PFSK-1 (cell line): Measurements from ENCODE around the gene ADGRG2.

Experiments used
- FOXP2 ChIP-seq: optimal IDR thresholded peaks from 2 replicates; pipeline ENCODE3; 2011; ENCODE audit warnings: borderline replicate concordance, control low read depth, inconsistent platforms; ENCODE audit not compliant: insufficient read depth; ENCODE audit errors: extremely low read length, extremely low read depth
- POLR2AphosphoS5 ChIP-seq: IDR thresholded peaks from 2 replicates; pipeline ENCODE4 v1.6.1; 2012; ENCODE audit warnings: low read depth, mild to moderate bottlenecking, control low read depth, low read length, moderate library complexity
- SIN3A ChIP-seq: IDR thresholded peaks from 2 replicates; pipeline ENCODE4 v1.6.1; 2012; ENCODE audit warnings: mild to moderate bottlenecking, low read length, moderate library complexity, borderline replicate concordance; ENCODE audit not compliant: insufficient read depth
- TAF1 ChIP-seq: IDR thresholded peaks from 2 replicates; pipeline ENCODE4 v1.6.1; 2012; ENCODE audit warnings: low read length, control low read depth, borderline replicate concordance; ENCODE audit not compliant: insufficient read depth
- TF ChIP-seq, protein P1 (sequence below), 2 experiments: IDR thresholded peaks; 2 replicates each; pipeline versions ENCODE4 v1.6.1 to v1.8.0; 2011 to 2012; ENCODE audit warnings: low read depth in 2 of 2, low read length in 2 of 2, control low read depth in 1 of 2, inconsistent platforms in 1 of 2, mild to moderate bottlenecking in 1 of 2, moderate library complexity in 1 of 2; ENCODE audit not compliant: insufficient read depth in 1 of 2

ADGRG2 gene

DNA sequence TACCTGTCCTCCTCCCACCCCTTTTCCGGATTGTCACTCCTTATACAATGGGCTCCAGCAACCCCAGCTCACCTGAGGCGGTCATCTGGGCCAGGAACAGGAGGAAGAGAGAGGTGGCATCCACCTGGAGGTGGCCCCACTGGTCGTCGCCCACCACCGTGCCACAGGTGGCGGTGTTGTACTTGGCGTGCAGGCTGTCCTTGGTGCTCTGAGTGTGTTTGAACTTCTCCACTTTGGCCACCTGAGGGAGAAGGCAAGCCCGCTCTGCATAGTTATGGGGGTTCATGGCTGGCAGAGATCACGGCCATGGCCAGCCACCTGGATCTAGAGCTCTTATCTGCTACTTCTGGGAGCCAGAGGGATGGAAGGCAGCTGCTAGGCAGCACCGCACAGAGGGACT is 171.2 kb downstream of the ADGRG2 start:
- TF ChIP-seq, protein P1, sequence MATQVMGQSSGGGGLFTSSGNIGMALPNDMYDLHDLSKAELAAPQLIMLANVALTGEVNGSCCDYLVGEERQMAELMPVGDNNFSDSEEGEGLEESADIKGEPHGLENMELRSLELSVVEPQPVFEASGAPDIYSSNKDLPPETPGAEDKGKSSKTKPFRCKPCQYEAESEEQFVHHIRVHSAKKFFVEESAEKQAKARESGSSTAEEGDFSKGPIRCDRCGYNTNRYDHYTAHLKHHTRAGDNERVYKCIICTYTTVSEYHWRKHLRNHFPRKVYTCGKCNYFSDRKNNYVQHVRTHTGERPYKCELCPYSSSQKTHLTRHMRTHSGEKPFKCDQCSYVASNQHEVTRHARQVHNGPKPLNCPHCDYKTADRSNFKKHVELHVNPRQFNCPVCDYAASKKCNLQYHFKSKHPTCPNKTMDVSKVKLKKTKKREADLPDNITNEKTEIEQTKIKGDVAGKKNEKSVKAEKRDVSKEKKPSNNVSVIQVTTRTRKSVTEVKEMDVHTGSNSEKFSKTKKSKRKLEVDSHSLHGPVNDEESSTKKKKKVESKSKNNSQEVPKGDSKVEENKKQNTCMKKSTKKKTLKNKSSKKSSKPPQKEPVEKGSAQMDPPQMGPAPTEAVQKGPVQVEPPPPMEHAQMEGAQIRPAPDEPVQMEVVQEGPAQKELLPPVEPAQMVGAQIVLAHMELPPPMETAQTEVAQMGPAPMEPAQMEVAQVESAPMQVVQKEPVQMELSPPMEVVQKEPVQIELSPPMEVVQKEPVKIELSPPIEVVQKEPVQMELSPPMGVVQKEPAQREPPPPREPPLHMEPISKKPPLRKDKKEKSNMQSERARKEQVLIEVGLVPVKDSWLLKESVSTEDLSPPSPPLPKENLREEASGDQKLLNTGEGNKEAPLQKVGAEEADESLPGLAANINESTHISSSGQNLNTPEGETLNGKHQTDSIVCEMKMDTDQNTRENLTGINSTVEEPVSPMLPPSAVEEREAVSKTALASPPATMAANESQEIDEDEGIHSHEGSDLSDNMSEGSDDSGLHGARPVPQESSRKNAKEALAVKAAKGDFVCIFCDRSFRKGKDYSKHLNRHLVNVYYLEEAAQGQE (IDR thresholded peaks at IDR 0.05; ENCODE audit: insufficient read depth in 1 of 2, low read depth in 2 of 2, low read length in 2 of 2), result no peak
- TF ChIP-seq FOXP2, result no peak

DNA sequence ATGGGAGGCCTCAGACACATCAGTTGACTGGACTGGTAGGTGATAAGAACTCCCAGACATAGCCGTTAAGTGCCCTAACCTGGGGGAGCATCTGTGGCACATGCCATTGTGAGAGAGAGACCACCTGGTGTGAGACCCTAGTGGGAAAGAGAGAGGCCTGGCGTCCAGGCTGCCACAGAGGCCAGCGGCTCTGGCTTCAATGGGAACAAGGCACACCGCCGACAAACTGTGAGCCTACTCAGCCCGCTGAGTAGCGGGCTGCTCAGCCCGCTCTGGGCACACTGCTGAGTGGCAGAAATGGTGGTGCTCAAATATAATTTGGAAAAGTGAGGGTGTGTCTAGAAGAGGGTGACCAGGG is 172.3 kb downstream of the ADGRG2 start:
- TF ChIP-seq, protein P1 (IDR thresholded peaks at IDR 0.05; ENCODE audit: insufficient read depth in 1 of 2, low read depth in 2 of 2, low read length in 2 of 2), result no peak

GRCh38 chrX:18949291-18949943 is 172.9 kb downstream of the ADGRG2 start:
- TF ChIP-seq FOXP2 (no peak), SIN3A (no peak)

- TF ChIP-seq SIN3A (no peak), POLR2AphosphoS5 (no peak), FOXP2 (no peak), TAF1 (no peak)
- TF ChIP-seq, protein P1 (IDR thresholded peaks at IDR 0.05; ENCODE audit: insufficient read depth in 1 of 2, low read depth in 2 of 2, low read length in 2 of 2), result no peak
These were observed 175.7 kb downstream of the ADGRG2 start for GRCh38 chrX:18946611-18947010.

DNA sequence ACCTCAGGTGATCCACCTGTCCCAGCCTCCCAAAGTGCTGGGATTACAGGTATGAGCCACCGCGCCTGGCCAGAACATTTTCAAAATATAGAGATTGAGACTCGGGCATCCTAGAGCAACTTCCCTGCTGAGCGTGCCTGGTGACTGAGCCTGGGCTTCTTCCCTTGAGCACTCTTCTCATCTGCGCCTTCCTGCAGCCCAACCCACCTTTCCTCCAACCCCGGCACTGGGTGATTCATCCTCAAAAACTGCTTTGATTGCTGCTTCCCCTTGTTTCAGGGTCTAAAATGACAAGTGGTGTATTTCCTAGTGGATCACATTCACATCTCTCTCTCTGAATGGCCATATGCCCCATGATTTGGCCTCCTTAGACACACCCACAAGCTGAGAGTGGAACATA is 176.1 kb downstream of the ADGRG2 start:
- TF ChIP-seq SIN3A, result no peak
- TF ChIP-seq POLR2AphosphoS5, result no peak
- no peak for TF ChIP-seq FOXP2
- TF ChIP-seq, protein P1 (IDR thresholded peaks at IDR 0.05; ENCODE audit: insufficient read depth in 1 of 2, low read depth in 2 of 2, low read length in 2 of 2), result no peak
- no peak for TF ChIP-seq TAF1

GRCh38 chrX:18945483-18945882 is 176.8 kb downstream of the ADGRG2 start:
- TF ChIP-seq, protein P1 (IDR thresholded peaks at IDR 0.05; ENCODE audit: insufficient read depth in 1 of 2, low read depth in 2 of 2, low read length in 2 of 2), result no peak
- TF ChIP-seq TAF1, result no peak
- no peak for TF ChIP-seq FOXP2
- no peak for TF ChIP-seq SIN3A
- no peak for TF ChIP-seq POLR2AphosphoS5
